GM12801 (cell line): ENCODE data around the gene ZNF521.

Experiments
- TF ChIP-seq, protein P1 (sequence below): IDR thresholded peaks from one replicate; pipeline ENCODE4 v1.5.1; 2011; ENCODE audit warnings: control low read depth; ENCODE audit not compliant: insufficient read length; ENCODE audit errors: extremely low read depth

Gene ZNF521

DNA sequence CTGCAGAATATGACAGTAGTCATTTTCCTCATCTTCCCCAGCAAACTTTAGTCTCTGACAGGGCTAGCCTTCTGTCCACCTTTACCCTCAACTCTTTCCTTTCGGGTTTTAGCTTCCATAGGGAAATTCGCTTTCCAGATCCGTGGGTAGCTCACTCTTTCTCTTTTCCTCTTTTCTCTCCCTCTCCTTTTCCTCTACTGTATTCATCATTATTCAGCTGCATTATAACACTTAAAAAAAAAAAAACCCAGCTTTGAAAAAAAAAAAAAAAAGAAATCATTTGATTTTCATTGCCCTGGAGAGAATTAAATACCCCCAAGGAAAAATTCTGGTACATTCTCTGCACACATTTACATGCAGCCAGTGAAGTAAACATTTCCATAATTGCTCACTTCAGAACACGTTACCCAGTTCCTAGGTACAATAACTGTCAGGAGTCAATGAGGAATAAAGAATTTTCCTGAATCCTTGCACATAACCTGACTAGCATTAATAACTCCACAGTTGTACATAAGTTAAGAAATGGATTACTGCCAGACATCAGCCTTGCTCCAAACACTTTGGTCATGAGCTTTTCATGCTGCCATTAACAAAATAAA, 63.5 kb downstream of the ZNF521 start:
- TF ChIP-seq, protein P1, sequence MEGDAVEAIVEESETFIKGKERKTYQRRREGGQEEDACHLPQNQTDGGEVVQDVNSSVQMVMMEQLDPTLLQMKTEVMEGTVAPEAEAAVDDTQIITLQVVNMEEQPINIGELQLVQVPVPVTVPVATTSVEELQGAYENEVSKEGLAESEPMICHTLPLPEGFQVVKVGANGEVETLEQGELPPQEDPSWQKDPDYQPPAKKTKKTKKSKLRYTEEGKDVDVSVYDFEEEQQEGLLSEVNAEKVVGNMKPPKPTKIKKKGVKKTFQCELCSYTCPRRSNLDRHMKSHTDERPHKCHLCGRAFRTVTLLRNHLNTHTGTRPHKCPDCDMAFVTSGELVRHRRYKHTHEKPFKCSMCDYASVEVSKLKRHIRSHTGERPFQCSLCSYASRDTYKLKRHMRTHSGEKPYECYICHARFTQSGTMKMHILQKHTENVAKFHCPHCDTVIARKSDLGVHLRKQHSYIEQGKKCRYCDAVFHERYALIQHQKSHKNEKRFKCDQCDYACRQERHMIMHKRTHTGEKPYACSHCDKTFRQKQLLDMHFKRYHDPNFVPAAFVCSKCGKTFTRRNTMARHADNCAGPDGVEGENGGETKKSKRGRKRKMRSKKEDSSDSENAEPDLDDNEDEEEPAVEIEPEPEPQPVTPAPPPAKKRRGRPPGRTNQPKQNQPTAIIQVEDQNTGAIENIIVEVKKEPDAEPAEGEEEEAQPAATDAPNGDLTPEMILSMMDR, result no peak

GRCh38 chr18:25287106-25287505, 64.9 kb downstream of the ZNF521 start:
- TF ChIP-seq, protein P1, result no peak

GRCh38 chr18:25284861-25285550, 67.0 kb downstream of the ZNF521 start:
- TF ChIP-seq, protein P1, result no peak

- TF ChIP-seq, protein P1, result no peak
These were observed 67.7 kb downstream of the ZNF521 start for GRCh38 chr18:25284281-25284680.

DNA sequence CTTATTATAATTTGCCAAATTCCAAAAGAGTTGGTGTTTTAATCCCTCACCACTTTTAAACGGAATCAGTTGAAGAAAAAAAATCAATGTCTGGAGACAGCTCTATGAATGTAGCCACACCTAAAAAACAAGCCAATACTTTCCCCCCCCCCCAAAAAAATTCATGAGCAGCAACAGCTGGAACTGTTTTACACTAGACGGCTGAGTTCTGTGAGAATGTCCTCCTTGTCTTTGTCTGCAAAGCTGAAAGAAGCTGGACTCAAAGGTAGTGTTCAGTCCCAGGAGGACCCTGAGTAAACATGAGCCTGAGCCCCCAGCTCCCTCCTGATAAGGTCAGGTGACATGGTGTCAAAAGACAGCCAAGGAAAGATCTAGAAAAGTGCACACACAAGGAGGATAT, 68.2 kb downstream of the ZNF521 start:
- TF ChIP-seq, protein P1, result no peak

DNA sequence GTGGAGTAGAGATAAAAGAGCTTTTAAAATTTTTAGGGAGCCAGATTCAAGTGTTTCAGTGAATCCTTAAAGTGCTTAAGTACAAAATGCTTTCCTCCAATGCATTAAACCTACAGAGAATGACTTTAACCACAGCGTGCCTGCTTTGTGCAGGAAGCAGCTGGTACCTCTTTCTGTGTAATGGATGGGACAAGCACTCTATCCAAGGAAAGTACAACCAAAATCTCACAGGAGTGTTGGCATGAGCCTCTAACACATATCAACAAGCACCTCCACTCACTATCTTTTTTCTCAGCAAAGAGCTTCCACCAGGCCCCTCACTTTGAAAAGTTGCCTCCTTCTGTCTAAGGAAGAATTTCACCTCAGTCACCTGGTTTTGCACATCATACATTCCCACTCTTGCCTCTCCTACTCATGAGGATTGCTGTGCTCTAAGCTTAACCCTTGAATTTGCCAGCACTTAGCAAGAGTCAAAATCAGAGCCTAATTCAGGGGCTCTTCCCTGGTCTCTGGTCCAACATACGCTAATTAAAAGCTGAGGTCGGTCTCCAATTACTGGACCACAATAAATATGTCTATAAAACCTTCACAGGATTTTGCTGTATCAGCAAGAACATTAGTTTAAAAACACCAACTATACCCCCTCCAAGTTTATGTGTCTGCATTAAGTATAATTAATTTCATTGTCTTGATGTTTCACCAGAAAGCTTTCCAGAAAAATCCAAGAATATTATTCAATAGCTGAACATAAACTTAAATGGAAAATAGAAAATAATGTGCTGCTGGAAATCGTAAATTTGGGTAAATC, 68.9 kb downstream of the ZNF521 start:
- TF ChIP-seq, protein P1, result no peak

DNA sequence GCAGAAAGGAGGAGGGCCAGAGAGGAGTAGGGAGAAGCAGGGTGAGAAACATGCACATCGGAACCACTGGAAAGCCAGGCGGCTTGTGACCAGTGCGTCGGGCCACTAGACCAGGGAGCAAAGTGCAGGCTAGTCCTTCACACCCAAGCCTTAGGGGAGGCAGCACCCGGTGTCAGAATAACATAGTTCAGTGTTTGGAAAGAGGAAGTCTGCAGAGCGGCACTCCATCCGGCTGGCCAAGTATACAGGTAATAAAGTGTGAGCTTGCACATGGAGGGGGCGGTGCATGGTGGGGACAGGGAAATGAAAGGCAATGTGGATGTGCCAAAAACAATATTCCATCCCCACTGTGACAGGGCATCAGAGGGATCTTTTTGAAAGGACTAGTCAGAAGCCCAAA, 69.7 kb downstream of the ZNF521 start:
- TF ChIP-seq, protein P1, result no peak
